GM06990 (cell line): ENCODE measurements around the gene ORMDL2.
"Not testable (repeated sequence)": the region's sequence is repeated elsewhere in the genome, so short reads cannot be mapped to it uniquely, and the experiment has no call there.

Experiments
- DNase-seq: peaks from one replicate; pipeline ENCODE4 v3.0.0-alpha.2; 2011; ENCODE audit not compliant: insufficient read length; ENCODE audit errors: extremely low read depth
- H3K27me3 ChIP-seq: replicated peaks from 2 replicates; pipeline ENCODE4 v1.6.0; 2011; ENCODE audit warnings: low read length; ENCODE audit not compliant: control insufficient read depth, insufficient read depth
- H3K36me3 ChIP-seq: 2 replicates; pipeline ENCODE4 v1.5.1; 2011; ENCODE audit warnings: low read length; ENCODE audit not compliant: control insufficient read depth, insufficient read depth
- H3K4me3 ChIP-seq: replicated peaks from 2 replicates; pipeline ENCODE4 v1.5.1; 2011; ENCODE audit warnings: low read depth, mild to moderate bottlenecking, control low read depth, low read length
- CTCF ChIP-seq: IDR thresholded peaks from 2 replicates; pipeline ENCODE4 v1.5.1; 2011; ENCODE audit warnings: low read length, control low read depth, mild to moderate bottlenecking, inconsistent platforms; ENCODE audit not compliant: insufficient read depth, poor library complexity, severe bottlenecking

The ORMDL2 gene

GRCh38 chr12:55829967-55830600, 12.2 kb downstream of the ORMDL2 start:
- TF ChIP-seq CTCF: no peak
- DNase-seq: no peak
- H3K27me3 ChIP-seq: no peaks in the 10 kb centered on the region
- H3K4me3 ChIP-seq: peak overlapping the region; percentile 73
- H3K36me3 ChIP-seq: peaks cover 5% of the 10 kb centered on the region; the same call in 1 of the 2 replicates

- TF ChIP-seq CTCF: no peak
- DNase-seq: peak; percentile 76
- H3K4me3 ChIP-seq: peak overlapping the region; percentile 73
Measured at GRCh38 chr12:55830601-55831446, 13.0 kb downstream of the ORMDL2 start.

GRCh38 chr12:55831447-55831815, 13.6 kb downstream of the ORMDL2 start:
- Histone ChIP-seq H3K36me3 (peaks cover 5% of the 10 kb centered on the region; the same call in 1 of the 2 replicates), H3K4me3 (no peak overlapping the region), H3K27me3 (no peaks in the 10 kb centered on the region)
- TF ChIP-seq CTCF: no peak
- no peak for DNase-seq

More at GRCh38 chr12:55830601-55831446, 13.0 kb downstream of the ORMDL2 start:
- H3K36me3 ChIP-seq: peaks cover 5% of the 10 kb centered on the region; the same call in 1 of the 2 replicates
- no peaks in the 10 kb centered on the region for H3K27me3 ChIP-seq

- Histone ChIP-seq H3K4me3 (no peak overlapping the region), H3K36me3 (peaks cover 3% of the 10 kb centered on the region; the same call in 1 of the 2 replicates), H3K27me3 (no peaks in the 10 kb centered on the region)
- no peak for DNase-seq
- no peak for TF ChIP-seq CTCF
Measured at GRCh38 chr12:55833056-55833455, 15.2 kb downstream of the ORMDL2 start.

DNA sequence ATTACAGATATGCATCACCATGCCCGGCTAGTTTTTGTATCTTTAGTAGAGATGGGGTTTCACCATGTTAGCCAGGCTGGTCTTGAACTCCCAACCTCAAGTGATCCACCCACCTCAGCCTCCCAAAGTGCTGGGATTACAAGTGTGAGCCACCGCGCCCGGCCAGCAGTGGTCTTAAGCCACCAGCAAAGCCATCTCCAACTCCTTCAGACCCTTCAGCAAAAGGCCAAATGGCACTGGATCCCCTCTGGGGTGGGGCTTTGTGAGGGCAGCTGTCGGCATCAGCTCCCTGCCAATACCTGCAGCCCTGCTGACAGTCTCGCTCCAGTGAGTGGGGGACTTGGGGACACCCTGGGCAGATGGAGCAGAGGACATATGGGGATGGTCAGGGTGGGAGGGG, 16.6 kb downstream of the ORMDL2 start:
- DNase-seq, H3K36me3 ChIP-seq, H3K4me3 ChIP-seq, H3K27me3 ChIP-seq: not testable (repeated sequence)

GRCh38 chr12:55838361-55838760, 20.5 kb downstream of the ORMDL2 start:
- no peak for DNase-seq
- H3K36me3 ChIP-seq: no peaks in the 10 kb centered on the region
- no peak overlapping the region for H3K4me3 ChIP-seq
- H3K27me3 ChIP-seq: no peaks in the 10 kb centered on the region
- no peak for TF ChIP-seq CTCF
